ENCODE data around the gene MAP3K2. TPM values are rescaled to one million over a fixed set of nuclear protein-coding genes. Genes with fewer than 3 reads are reported as not detected.

Gene MAP3K2
- total RNA-seq (2022; extraction: Qiagen RNA extraction) = 12.6 to 32.0 TPM (median 26.2 TPM) in 5 replicates

GRCh38 chr2:127387655-127388422, at the start of gene MAP3K2:
Gene MAP3K2 (minus strand): TSS chr2:127387975. CDS start chr2:127343129, 44,846 bp downstream.

GRCh38 chr2:127418300-127419111, 30.7 kb upstream of the MAP3K2 start, which contains the start of gene PROC:
Gene PROC (plus strand): TSS chr2:127418427. CDS start chr2:127419943, 1,516 bp downstream.

GRCh38 chr2:127293748-127294562, 93.8 kb downstream of the MAP3K2 start, which contains the start of gene ERCC3:
Gene ERCC3 (minus strand): TSS chr2:127294144. CDS start chr2:127294081, 63 bp downstream.

Other genes starting within 250 kb of the MAP3K2 start
- gene CYP27C1, start 167.7 kb downstream of the MAP3K2 start, total RNA-seq (2022; extraction: Qiagen RNA extraction) = 2.4 to 4.4 TPM (median 4.1 TPM) in 5 replicates
- gene ERCC3, start 93.8 kb downstream of the MAP3K2 start, total RNA-seq (2022; extraction: Qiagen RNA extraction) = 38.8 to 42.8 TPM (median 41.2 TPM) in 5 replicates
- gene PROC, start 30.5 kb upstream of the MAP3K2 start, total RNA-seq (2022; extraction: Qiagen RNA extraction) = 3.5 to 5.6 TPM (median 5.0 TPM) in 5 replicates
- 39.6 to 45.9 TPM (median 43.6 TPM) in 5 replicates for gene IWS1, start 138.5 kb upstream of the MAP3K2 start, total RNA-seq (2022; extraction: Qiagen RNA extraction)
- 0.11 to 0.31 TPM (median 0.24 TPM) in 5 replicates for gene MYO7B, start 147.7 kb upstream of the MAP3K2 start, total RNA-seq (2022; extraction: Qiagen RNA extraction)